ENCODE data around the gene MYDGF.

Gene MYDGF

DNA sequence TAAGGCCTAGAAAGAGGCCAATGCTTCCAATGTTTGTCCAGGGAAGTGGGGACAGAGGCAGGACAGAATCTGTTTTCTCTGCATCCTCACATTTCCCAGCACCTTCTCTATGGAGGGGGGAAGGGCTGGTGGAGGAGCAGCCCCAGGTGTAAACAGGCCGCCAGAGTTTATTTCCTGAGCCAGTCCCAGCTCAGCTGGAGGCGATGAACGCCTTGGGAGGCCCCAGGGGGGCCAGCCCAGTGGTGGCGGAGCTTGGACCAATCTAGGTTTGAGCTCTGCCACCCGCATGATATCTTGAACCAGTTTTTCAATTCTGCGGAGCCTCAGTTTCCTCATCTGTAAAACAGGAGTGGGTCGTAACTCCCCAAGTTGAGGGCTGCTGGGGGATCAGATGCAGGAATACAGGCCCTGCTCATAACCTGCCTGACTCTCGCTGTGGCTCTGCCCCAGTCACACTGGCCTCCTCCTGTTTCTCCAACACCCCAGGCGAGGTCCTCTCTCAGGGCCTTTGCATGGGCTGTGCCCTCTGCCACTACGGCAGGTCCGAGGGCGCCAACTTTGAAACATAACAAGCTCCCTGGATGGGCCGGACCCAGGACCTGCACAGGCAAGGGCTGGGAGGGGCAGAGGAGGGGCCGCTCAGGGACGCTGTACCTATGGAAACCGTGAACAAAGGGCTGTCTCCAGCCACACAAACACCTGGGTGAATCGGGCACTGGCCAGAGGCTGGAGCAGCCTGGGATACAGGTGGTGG lies 29.7 kb downstream of the MYDGF start:
- peak overlapping the region in 1 of 2 experiments; percentile 94 for H3K18ac ChIP-seq (ENCODE audit: low read depth in 1 of 2, low read length in 2 of 2)
- WGBS, result 81% methylated on average over 17 of the region's 17 CpGs

GRCh38 chr19:4639531-4640246 lies 30.5 kb downstream of the MYDGF start:
- peak overlapping the region; percentile 50 for H3K9ac ChIP-seq (ENCODE audit: low read length)
- peaks cover 37% of the 10 kb centered on the region for H3K79me1 ChIP-seq (replicated peaks; ENCODE audit: low read length, poor library complexity, severe bottlenecking)
- peaks cover 0 to 13% of the 10 kb centered on the region in 2 experiments for H3K36me3 ChIP-seq (ENCODE audit: control insufficient read depth in 1 of 2, insufficient read depth in 2 of 2, low read depth in 1 of 2, low read length in 2 of 2)
- H3K4me3 ChIP-seq (ENCODE audit: insufficient read depth in 1 of 2, low read depth in 1 of 2, low read length in 2 of 2), result peak overlapping the region; percentile 82 to 88
- peak overlapping the region in 1 of 2 experiments; percentile 99 for H3K14ac ChIP-seq (ENCODE audit: low read length in 2 of 2)
- peak overlapping the region; percentile 67 for H4K8ac ChIP-seq (ENCODE audit: low read length)
- H2BK12ac ChIP-seq (ENCODE audit: low read length in 2 of 2), result peak overlapping the region in 1 of 2 experiments; percentile 93
- H3K27me3 ChIP-seq (ENCODE audit: control insufficient read depth in 1 of 2, insufficient read depth in 1 of 2, low read length in 2 of 2), result peaks cover 0 to 4% of the 10 kb centered on the region in 2 experiments
- peak overlapping the region; percentile 96 for H3K4me2 ChIP-seq (ENCODE audit: low read length, poor library complexity, severe bottlenecking)
- peak overlapping the region; percentile 33 for H2BK15ac ChIP-seq (ENCODE audit: low read depth, poor library complexity, severe bottlenecking)
- H2BK120ac ChIP-seq (ENCODE audit: low read depth, low read length), result peak overlapping the region; percentile 71
- peak overlapping the region; percentile 76 to 94 for H3K18ac ChIP-seq (ENCODE audit: low read depth in 1 of 2, low read length in 2 of 2)
- DNase-seq, result no peak
- no peaks in the 10 kb centered on the region for H3K9me3 ChIP-seq (ENCODE audit: control insufficient read depth, low read length)
- peak overlapping the region in 1 of 2 experiments; percentile 88 for H3K23ac ChIP-seq (ENCODE audit: low read length in 2 of 2)
- 28% methylated on average over 32 of the region's 39 CpGs for WGBS
- peak overlapping the region; percentile 18 for H4K91ac ChIP-seq (ENCODE audit: low read length)
- peaks cover 37% of the 10 kb centered on the region for H3K4me1 ChIP-seq (ENCODE audit: control insufficient read depth, insufficient read depth, low read depth, low read length)
- H3K4ac ChIP-seq (ENCODE audit: low read depth in 1 of 2, low read length in 2 of 2), result peak overlapping the region; percentile 53 to 75
- H3K27ac ChIP-seq (ENCODE audit: low read length, poor library complexity, severe bottlenecking), result no peak overlapping the region
- H2BK5ac ChIP-seq (ENCODE audit: low read depth, low read length, poor library complexity, severe bottlenecking), result peak overlapping the region; percentile 46
- H2AK5ac ChIP-seq (ENCODE audit: low read length, severe bottlenecking), result peak overlapping the region; percentile 6
- peak overlapping the region; percentile 88 for H2AFZ ChIP-seq (ENCODE audit: low read depth, low read length)

More for the DNA sequence above, 29.7 kb downstream of the MYDGF start:
- Histone ChIP-seq H2BK5ac (ENCODE audit: low read depth, low read length, poor library complexity, severe bottlenecking) (no peak overlapping the region), H3K79me1 (replicated peaks; ENCODE audit: low read length, poor library complexity, severe bottlenecking) (peaks cover 41% of the 10 kb centered on the region), H3K14ac (ENCODE audit: low read length in 2 of 2) (no peak overlapping the region), H3K4me2 (ENCODE audit: low read length, poor library complexity, severe bottlenecking) (peak overlapping the region; percentile 96), H2BK120ac (ENCODE audit: low read depth, low read length) (no peak overlapping the region), H2BK15ac (ENCODE audit: low read depth, poor library complexity, severe bottlenecking) (no peak overlapping the region), H3K36me3 (ENCODE audit: control insufficient read depth in 1 of 2, insufficient read depth in 2 of 2, low read depth in 1 of 2, low read length in 2 of 2) (peaks cover 0 to 13% of the 10 kb centered on the region in 2 experiments), H3K27me3 (ENCODE audit: control insufficient read depth in 1 of 2, insufficient read depth in 1 of 2, low read length in 2 of 2) (peaks cover 0 to 4% of the 10 kb centered on the region in 2 experiments), H4K8ac (ENCODE audit: low read length) (no peak overlapping the region), H3K4ac (ENCODE audit: low read depth in 1 of 2, low read length in 2 of 2) (peak overlapping the region; percentile 58 to 92), H3K23ac (ENCODE audit: low read length in 2 of 2) (no peak overlapping the region), H3K4me3 (ENCODE audit: insufficient read depth in 1 of 2, low read depth in 1 of 2, low read length in 2 of 2) (peak overlapping the region in 1 of 2 experiments; percentile 88), H3K9ac (ENCODE audit: low read length) (peak overlapping the region; percentile 50), H4K91ac (ENCODE audit: low read length) (peak overlapping the region; percentile 62), H3K27ac (ENCODE audit: low read length, poor library complexity, severe bottlenecking) (no peak overlapping the region), H2BK12ac (ENCODE audit: low read length in 2 of 2) (peak overlapping the region in 1 of 2 experiments; percentile 93), H2AK5ac (ENCODE audit: low read length, severe bottlenecking) (peak overlapping the region; percentile 3), H2AFZ (ENCODE audit: low read depth, low read length) (peak overlapping the region; percentile 88), H3K9me3 (ENCODE audit: control insufficient read depth, low read length) (no peaks in the 10 kb centered on the region), H3K4me1 (ENCODE audit: control insufficient read depth, insufficient read depth, low read depth, low read length) (peaks cover 37% of the 10 kb centered on the region)
- DNase-seq, result no peak

GRCh38 chr19:4638828-4639530 lies 31.2 kb downstream of the MYDGF start, which contains the start of gene TNFAIP8L1:
Gene TNFAIP8L1 (plus strand): TSS chr19:4639516. CDS start chr19:4651870, 12,354 bp downstream.
- Histone ChIP-seq H2AK5ac (ENCODE audit: low read length, severe bottlenecking) (peak within 1 kb of the TSS; percentile 6), H3K9ac (ENCODE audit: low read length) (peak within 1 kb of the TSS; percentile 76), H3K4me2 (ENCODE audit: low read length, poor library complexity, severe bottlenecking) (peak within 1 kb of the TSS; percentile 96), H3K4me3 (ENCODE audit: insufficient read depth in 1 of 2, low read depth in 1 of 2, low read length in 2 of 2) (peak within 1 kb of the TSS; percentile 82 to 88), H3K4me1 (ENCODE audit: control insufficient read depth, insufficient read depth, low read depth, low read length) (peaks cover 38% of the 10 kb centered on the region), H3K79me1 (replicated peaks; ENCODE audit: low read length, poor library complexity, severe bottlenecking) (peaks cover 36% of the 10 kb centered on the region), H2BK15ac (ENCODE audit: low read depth, poor library complexity, severe bottlenecking) (peak within 1 kb of the TSS; percentile 33), H4K8ac (ENCODE audit: low read length) (peak within 1 kb of the TSS; percentile 93), H3K4ac (ENCODE audit: low read depth in 1 of 2, low read length in 2 of 2) (peak within 1 kb of the TSS; percentile 53 to 75), H4K91ac (ENCODE audit: low read length) (peak within 1 kb of the TSS; percentile 18), H3K27me3 (ENCODE audit: control insufficient read depth in 1 of 2, insufficient read depth in 1 of 2, low read length in 2 of 2) (peaks cover 0 to 4% of the 10 kb centered on the region in 2 experiments), H3K23ac (ENCODE audit: low read length in 2 of 2) (peak within 1 kb of the TSS in 1 of 2 experiments; percentile 88), H3K27ac (ENCODE audit: low read length, poor library complexity, severe bottlenecking) (peak within 1 kb of the TSS; percentile 64), H2AFZ (ENCODE audit: low read depth, low read length) (peak within 1 kb of the TSS; percentile 88), H2BK12ac (ENCODE audit: low read length in 2 of 2) (peak within 1 kb of the TSS in 1 of 2 experiments; percentile 93), H3K36me3 (ENCODE audit: control insufficient read depth in 1 of 2, insufficient read depth in 2 of 2, low read depth in 1 of 2, low read length in 2 of 2) (peaks cover 0 to 13% of the 10 kb centered on the region in 2 experiments), H3K9me3 (ENCODE audit: control insufficient read depth, low read length) (no peaks in the 10 kb centered on the region), H2BK5ac (ENCODE audit: low read depth, low read length, poor library complexity, severe bottlenecking) (peak within 1 kb of the TSS; percentile 46), H3K18ac (ENCODE audit: low read depth in 1 of 2, low read length in 2 of 2) (peak within 1 kb of the TSS; percentile 76 to 94), H3K14ac (ENCODE audit: low read length in 2 of 2) (peak within 1 kb of the TSS in 1 of 2 experiments; percentile 99), H2BK120ac (ENCODE audit: low read depth, low read length) (peak within 1 kb of the TSS; percentile 71)
- WGBS, result 3% methylated on average over 44 of the region's 49 CpGs
- DNase-seq, result peak; percentile 96

All from mesenchymal stem cell (in vitro differentiated cells and primary cell).